Effector memory CD4-positive, alpha-beta T cell (primary cell): ENCODE measurements around the gene DHCR7.

Experiments
- DNase-seq, 3 donors: peaks; one replicate each; pipeline ENCODE4 v3.0.0-alpha.2; 2020
- H3K27ac ChIP-seq: 2 replicates; pipeline ENCODE4 v1.7.0; 2013; ENCODE audit warnings: mild to moderate bottlenecking, low read length, moderate library complexity; ENCODE audit not compliant: insufficient read depth, poor library complexity, severe bottlenecking
- H3K27me3 ChIP-seq: replicated peaks from 2 replicates; pipeline ENCODE4 v1.7.0; 2013; ENCODE audit warnings: mild to moderate bottlenecking, low read length; ENCODE audit not compliant: insufficient read depth, control insufficient read depth, poor library complexity, severe bottlenecking
- H3K36me3 ChIP-seq: 2 replicates; pipeline ENCODE4 v1.7.0; 2013; ENCODE audit warnings: mild to moderate bottlenecking, low read length, moderate library complexity; ENCODE audit not compliant: control insufficient read depth, insufficient read depth
- H3K4me1 ChIP-seq: 2 replicates; pipeline ENCODE4 v1.7.0; 2013; ENCODE audit warnings: low read length, mild to moderate bottlenecking; ENCODE audit not compliant: control insufficient read depth, insufficient read depth, poor library complexity, severe bottlenecking
- H3K4me3 ChIP-seq: 2 replicates; pipeline ENCODE4 v1.7.0; 2013; ENCODE audit warnings: low read length, low read depth, mild to moderate bottlenecking; ENCODE audit not compliant: insufficient read depth, poor library complexity, severe bottlenecking
- H3K9me3 ChIP-seq: 2 replicates; pipeline ENCODE4 v1.7.0; 2013; ENCODE audit warnings: mild to moderate bottlenecking, low read length, moderate library complexity; ENCODE audit not compliant: control insufficient read depth
- total RNA-seq, 3 donors: gene quantifications; one replicate each; lab custom pipeline; 2026; lab: John Stamatoyannopoulos, UW

Gene DHCR7
- total RNA-seq, result 9.5 to 19.9 (median 10.2) reads per million in 3 donors

GRCh38 chr11:71448257-71449171, at the start of gene DHCR7:
DHCR7 (minus strand) TSS chr11:71448393; CDS start chr11:71444952, 3,441 bp downstream.
- Histone ChIP-seq H3K27ac (peak within 1 kb of the TSS; percentile 81), H3K27me3 (no peaks in the 10 kb centered on the region), H3K4me3 (peak within 1 kb of the TSS; percentile 98), H3K9me3 (no peaks in the 10 kb centered on the region), H3K4me1 (peaks cover 33% of the 10 kb centered on the region), H3K36me3 (peaks cover 3% of the 10 kb centered on the region)
- peak; percentile 84 to 93 (median 89) for DNase-seq

- H3K27ac ChIP-seq, result no peak overlapping the region
- no peaks in the 10 kb centered on the region for H3K4me1 ChIP-seq
- H3K9me3 ChIP-seq, result no peaks in the 10 kb centered on the region
- no peak for DNase-seq
- no peak overlapping the region for H3K4me3 ChIP-seq
- peaks cover 80% of the 10 kb centered on the region for H3K36me3 ChIP-seq
- no peaks in the 10 kb centered on the region for H3K27me3 ChIP-seq
Measured at GRCh38 chr11:71496421-71496820, 48.2 kb upstream of the DHCR7 start.

GRCh38 chr11:71495286-71496230, 47.4 kb upstream of the DHCR7 start:
- no peak for DNase-seq
- no peaks in the 10 kb centered on the region for H3K27me3 ChIP-seq
- peaks cover 79% of the 10 kb centered on the region for H3K36me3 ChIP-seq

GRCh38 chr11:71491940-71492339, 43.7 kb upstream of the DHCR7 start:
- DNase-seq, result no peak
- H3K4me3 ChIP-seq, result no peak overlapping the region
- no peaks in the 10 kb centered on the region for H3K9me3 ChIP-seq
- H3K27me3 ChIP-seq, result no peaks in the 10 kb centered on the region
- H3K4me1 ChIP-seq, result no peaks in the 10 kb centered on the region
- H3K36me3 ChIP-seq, result peaks cover 60% of the 10 kb centered on the region
- no peak overlapping the region for H3K27ac ChIP-seq

More at GRCh38 chr11:71495286-71496230, 47.4 kb upstream of the DHCR7 start:
- Histone ChIP-seq H3K4me1 (no peaks in the 10 kb centered on the region), H3K4me3 (no peak overlapping the region), H3K9me3 (no peaks in the 10 kb centered on the region), H3K27ac (no peak overlapping the region)

GRCh38 chr11:71491531-71491930, 43.3 kb upstream of the DHCR7 start:
- H3K4me3 ChIP-seq, result no peak overlapping the region
- H3K36me3 ChIP-seq, result peaks cover 56% of the 10 kb centered on the region
- H3K9me3 ChIP-seq, result no peaks in the 10 kb centered on the region
- no peak overlapping the region for H3K27ac ChIP-seq
- no peaks in the 10 kb centered on the region for H3K27me3 ChIP-seq
- DNase-seq, result no peak
- no peaks in the 10 kb centered on the region for H3K4me1 ChIP-seq

- Histone ChIP-seq H3K27me3 (no peaks in the 10 kb centered on the region), H3K27ac (no peak overlapping the region), H3K4me1 (no peaks in the 10 kb centered on the region), H3K4me3 (no peak overlapping the region), H3K36me3 (peaks cover 54% of the 10 kb centered on the region), H3K9me3 (no peaks in the 10 kb centered on the region)
- DNase-seq, result no peak
Measured at GRCh38 chr11:71490731-71491390, 42.7 kb upstream of the DHCR7 start.

- Histone ChIP-seq H3K27ac (no peak overlapping the region), H3K27me3 (no peaks in the 10 kb centered on the region), H3K9me3 (no peaks in the 10 kb centered on the region), H3K36me3 (peaks cover 55% of the 10 kb centered on the region), H3K4me1 (no peaks in the 10 kb centered on the region), H3K4me3 (no peak overlapping the region)
- DNase-seq, result no peak
Measured at GRCh38 chr11:71490044-71490730, 42.0 kb upstream of the DHCR7 start.

- no peaks in the 10 kb centered on the region for H3K27me3 ChIP-seq
- H3K36me3 ChIP-seq, result peaks cover 57% of the 10 kb centered on the region
- DNase-seq, result no peak
- H3K4me3 ChIP-seq, result no peak overlapping the region
- no peak overlapping the region for H3K27ac ChIP-seq
- no peaks in the 10 kb centered on the region for H3K9me3 ChIP-seq
- no peaks in the 10 kb centered on the region for H3K4me1 ChIP-seq
Measured at GRCh38 chr11:71489311-71490043, 41.3 kb upstream of the DHCR7 start.
